GM12891 (cell line): Measurements from ENCODE around the gene SEMA3A.

ENCODE experiments used
- PAX5 ChIP-seq: IDR thresholded peaks from 2 replicates; pipeline ENCODE4 v1.6.1; 2011; ENCODE audit warnings: low read length, moderate library complexity, mild to moderate bottlenecking; ENCODE audit not compliant: insufficient read depth, severe bottlenecking
- POLR2A ChIP-seq: IDR thresholded peaks from 2 replicates; pipeline ENCODE4 v1.6.1; 2011; ENCODE audit warnings: low read depth, low read length, control low read depth
- POLR2AphosphoS5 ChIP-seq: IDR thresholded peaks from 2 replicates; pipeline ENCODE4 v1.6.1; 2011; ENCODE audit warnings: low read depth, low read length, control low read depth
- TAF1 ChIP-seq: IDR thresholded peaks from 2 replicates; pipeline ENCODE4 v1.6.1; 2011; ENCODE audit warnings: low read depth, low read length, control low read depth

GRCh38 chr7:83946801-83947200 lies 247.8 kb downstream of the SEMA3A start:
- no peak for TF ChIP-seq POLR2AphosphoS5
- TF ChIP-seq POLR2A = no peak
- no peak for TF ChIP-seq TAF1
- no peak for TF ChIP-seq PAX5
